Measurements from ENCODE around the gene ATP2B3.

GRCh38 chrX:153492543-153492942, 24.9 kb upstream of the ATP2B3 start:
- TF ChIP-seq ZNF143 (CRISPR knock-in tag; IDR thresholded peaks at IDR 0.05) (no peak), RBM39 (optimal IDR thresholded peaks at IDR 0.05; ENCODE audit: low read depth, low read length) (no peak), HDAC2 (IDR thresholded peaks at IDR 0.05) (no peak), NRF1 (conservative IDR thresholded peaks at IDR 0.05 in 1 of 2, IDR thresholded peaks at IDR 0.05 in 1 of 2) (no peak), EZH2 (IDR thresholded peaks at IDR 0.05; ENCODE audit: borderline replicate concordance, low read depth, low read length) (no peak), YY1 (IDR thresholded peaks at IDR 0.05; ENCODE audit: borderline replicate concordance in 1 of 3, control insufficient read depth in 1 of 3, extremely low read depth in 1 of 3, insufficient read depth in 3 of 3, insufficient read length in 1 of 3, insufficient replicate concordance in 2 of 3, low read depth in 1 of 3, low read length in 2 of 3) (no peak)

All from K562 (cell line).